Type B pancreatic cell (in vitro differentiated cells): ENCODE data around the gene SFXN5. TPM values are rescaled to one million over a fixed set of nuclear protein-coding genes. Genes with fewer than 3 reads are reported as not detected.

Source experiments
- DNase-seq: peaks from one replicate; pipeline ENCODE4 v3.0.0; 2021; ENCODE audit warnings: mixed read lengths; ENCODE audit not compliant: unreplicated experiment; ENCODE audit errors: extremely low spot score
- H3K27ac Mint-ChIP-seq: 2 replicates; pipeline ENCODE4 v1.8.0; 2021; ENCODE audit warnings: mild to moderate bottlenecking, mixed read lengths
- H3K27me3 Mint-ChIP-seq: 2 replicates; pipeline ENCODE4 v1.8.0; 2021; ENCODE audit warnings: mixed read lengths
- H3K36me3 Mint-ChIP-seq: 2 replicates; pipeline ENCODE4 v1.8.0; 2021; ENCODE audit warnings: mixed read lengths
- H3K4me1 Mint-ChIP-seq: one replicate; pipeline ENCODE4 v1.8.0; 2021; ENCODE audit warnings: mixed read lengths; ENCODE audit not compliant: unreplicated experiment
- H3K4me3 Mint-ChIP-seq: 2 replicates; pipeline ENCODE4 v1.8.0; 2021; ENCODE audit warnings: mild to moderate bottlenecking, mixed read lengths
- H3K9me3 Mint-ChIP-seq: 2 replicates; pipeline ENCODE4 v1.8.0; 2021; ENCODE audit warnings: mixed read lengths
- CTCF ChIP-seq: fragments of 200-600 bp; sonication (generic); conservative IDR thresholded peaks from 2 replicates; pipeline ENCODE4 v1.5.0; 2021; ENCODE audit warnings: antibody characterized with exemption, mild to moderate bottlenecking
- total RNA-seq: library from RNA; stranded (reverse); gene quantifications from 2 replicates; pipeline ENCODE4 v1.2.1, GENCODE V29; 2021; ENCODE audit warnings: low replicate concordance

The SFXN5 gene
- total RNA-seq, 1 donor from 2014 or later, result 27.3 TPM

GRCh38 chr2:72897785-72898584 lies 173.5 kb downstream of the SFXN5 start:
- DNase-seq, result no peak
- H3K36me3 Mint-ChIP-seq, result no peaks in the 10 kb centered on the region
- no peak for TF ChIP-seq CTCF
- H3K9me3 Mint-ChIP-seq, result no peaks in the 10 kb centered on the region
- peaks cover 82% of the 10 kb centered on the region for H3K27me3 Mint-ChIP-seq
- H3K4me3 Mint-ChIP-seq, result no peak overlapping the region
- H3K27ac Mint-ChIP-seq, result no peak overlapping the region
- H3K4me1 Mint-ChIP-seq, result no peaks in the 10 kb centered on the region

GRCh38 chr2:72896446-72896845 lies 175.1 kb downstream of the SFXN5 start:
- H3K27ac Mint-ChIP-seq, result no peak overlapping the region
- H3K4me1 Mint-ChIP-seq, result no peaks in the 10 kb centered on the region
- DNase-seq, result no peak
- no peaks in the 10 kb centered on the region for H3K36me3 Mint-ChIP-seq
- H3K27me3 Mint-ChIP-seq, result peaks cover 66% of the 10 kb centered on the region
- TF ChIP-seq CTCF, result no peak
- H3K9me3 Mint-ChIP-seq, result no peaks in the 10 kb centered on the region
- H3K4me3 Mint-ChIP-seq, result no peak overlapping the region

- DNase-seq, result no peak
Measured at GRCh38 chr2:72895759-72896281, 175.7 kb downstream of the SFXN5 start.

GRCh38 chr2:72895154-72895553 lies 176.4 kb downstream of the SFXN5 start:
- no peak for DNase-seq

More at GRCh38 chr2:72895759-72896281, 175.7 kb downstream of the SFXN5 start:
- TF ChIP-seq CTCF, result no peak
- no peaks in the 10 kb centered on the region for H3K36me3 Mint-ChIP-seq
- no peaks in the 10 kb centered on the region for H3K4me1 Mint-ChIP-seq
- no peak overlapping the region for H3K27ac Mint-ChIP-seq
- H3K27me3 Mint-ChIP-seq, result peaks cover 62% of the 10 kb centered on the region
- no peaks in the 10 kb centered on the region for H3K9me3 Mint-ChIP-seq
- no peak overlapping the region for H3K4me3 Mint-ChIP-seq

GRCh38 chr2:72894514-72894913 lies 177.0 kb downstream of the SFXN5 start:
- Mint-ChIP-seq H3K27me3 (peaks cover 58% of the 10 kb centered on the region), H3K4me1 (no peaks in the 10 kb centered on the region)
- no peak for DNase-seq

More at GRCh38 chr2:72895154-72895553, 176.4 kb downstream of the SFXN5 start:
- Mint-ChIP-seq H3K4me3 (no peak overlapping the region), H3K36me3 (no peaks in the 10 kb centered on the region), H3K4me1 (no peaks in the 10 kb centered on the region), H3K9me3 (no peaks in the 10 kb centered on the region), H3K27me3 (peaks cover 58% of the 10 kb centered on the region), H3K27ac (no peak overlapping the region)
- TF ChIP-seq CTCF, result no peak

More at GRCh38 chr2:72894514-72894913, 177.0 kb downstream of the SFXN5 start:
- Mint-ChIP-seq H3K36me3 (no peaks in the 10 kb centered on the region), H3K4me3 (no peak overlapping the region), H3K9me3 (no peaks in the 10 kb centered on the region), H3K27ac (no peak overlapping the region)
- no peak for TF ChIP-seq CTCF
